Measurements from ENCODE around the gene VKORC1. TPM values are rescaled to one million over a fixed set of nuclear protein-coding genes. Genes with fewer than 3 reads are reported as not detected.

VKORC1 gene
- total and polyA plus RNA-seq, 7 experiments from 2014 or later, result 29.5 to 93.0 (median 44.2) TPM

DNA sequence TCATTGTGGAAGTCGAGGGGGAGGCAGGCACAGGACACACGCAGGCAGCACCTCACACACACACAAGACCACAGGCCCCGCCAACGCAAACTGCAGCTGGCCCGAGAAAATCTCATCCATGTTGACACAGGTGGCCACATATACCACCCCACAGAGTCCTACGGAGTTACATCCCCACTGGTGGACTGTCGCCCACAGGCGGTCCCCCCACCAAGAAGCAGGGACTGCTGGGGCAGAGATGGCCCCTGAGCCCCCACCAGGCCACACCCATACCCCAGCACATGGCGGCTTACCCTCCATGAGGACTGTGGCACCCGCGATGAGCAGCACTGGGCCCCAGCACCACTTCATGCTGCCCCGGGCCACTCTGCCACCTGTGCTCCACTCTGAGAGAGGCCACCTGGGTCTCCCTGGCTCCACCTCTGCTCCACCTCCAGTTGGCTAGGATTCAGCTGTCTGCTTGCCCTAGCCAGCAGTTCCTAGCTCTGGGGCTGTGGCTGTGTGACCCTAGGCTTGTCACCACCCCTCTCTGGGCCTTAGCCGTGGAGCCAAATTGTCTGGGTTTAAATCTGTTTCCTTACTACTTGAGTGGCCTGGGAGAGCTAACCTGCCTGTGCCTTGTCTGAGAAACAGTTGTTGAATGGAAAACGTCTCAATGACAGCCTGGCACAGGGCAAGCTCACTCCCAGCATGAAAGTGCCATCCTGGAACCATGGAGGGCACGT is 6.0 kb downstream of the VKORC1 start, which contains the start of gene PRSS53:
TSS of gene PRSS53 (minus strand) at position 485 of the 725 bp plus-strand sequence. CDS start at position 351, 134 bp downstream.
- Mint-ChIP-seq H3K4me1 (peaks cover 0 to 20% (median 8%) of the 10 kb centered on the region in 7 donors), H3K4me3 (no peak within 1 kb of the TSS), H3K27ac (peak within 1 kb of the TSS in 3 of 9 donors; percentile 32 to 66 (median 65)), H3K9me3 (no peaks in the 10 kb centered on the region), H3K36me3 (peaks cover 0 to 12% (median 0%) of the 10 kb centered on the region in 5 donors), H3K27me3 (no peaks in the 10 kb centered on the region)
- ChIA-PET POLR2A (no interaction called here), CTCF (no interaction called here)
- intact Hi-C loops (cut with micrococcal nuclease), result no loop called here
- DNase-seq (no peak), ATAC-seq (no peak)
- no peaks in the 10 kb centered on the region for H3K9me3 ChIP-seq (ENCODE audit: control insufficient read depth in 2 of 3, low read length in 3 of 3)
- no peak within 1 kb of the TSS for H3K4me3 ChIP-seq (ENCODE audit: low read length)
- H3K27me3 ChIP-seq (ENCODE audit: control insufficient read depth in 2 of 2, insufficient read depth in 2 of 2, low read length in 2 of 2), result no peaks in the 10 kb centered on the region
- H3K4me1 ChIP-seq (ENCODE audit: control insufficient read depth in 2 of 2, insufficient read depth in 2 of 2, low read length in 2 of 2), result peaks cover 0 to 4% of the 10 kb centered on the region in 2 donors
- no peak within 1 kb of the TSS for H3K27ac ChIP-seq (ENCODE audit: low read depth, low read length)
- peaks cover 0 to 61% (median 3%) of the 10 kb centered on the region in 3 experiments for H3K36me3 ChIP-seq (ENCODE audit: control insufficient read depth in 2 of 3, insufficient read depth in 3 of 3, low read length in 3 of 3)

- Mint-ChIP-seq H3K36me3 (peaks cover 0 to 15% (median 0%) of the 10 kb centered on the region in 5 donors), H3K27ac (peak overlapping the region in 1 of 9 donors; percentile 32), H3K4me1 (peaks cover 0 to 15% (median 6%) of the 10 kb centered on the region in 7 donors), H3K9me3 (no peaks in the 10 kb centered on the region), H3K27me3 (no peaks in the 10 kb centered on the region), H3K4me3 (no peak overlapping the region)
- no peak overlapping the region for H3K4me3 ChIP-seq (ENCODE audit: low read length)
- H3K9me3 ChIP-seq (ENCODE audit: control insufficient read depth in 2 of 3, low read length in 3 of 3), result no peaks in the 10 kb centered on the region
- ATAC-seq (no peak), DNase-seq (no peak)
- no peak overlapping the region for H3K27ac ChIP-seq (ENCODE audit: low read depth, low read length)
- no peaks in the 10 kb centered on the region for H3K4me1 ChIP-seq (ENCODE audit: control insufficient read depth in 2 of 2, insufficient read depth in 2 of 2, low read length in 2 of 2)
- intact Hi-C loops (cut with micrococcal nuclease), result no loop called here
- CTCF ChIA-PET, result no interaction called here
- peaks cover 0 to 67% (median 3%) of the 10 kb centered on the region in 3 experiments for H3K36me3 ChIP-seq (ENCODE audit: control insufficient read depth in 2 of 3, insufficient read depth in 3 of 3, low read length in 3 of 3)
- H3K27me3 ChIP-seq (ENCODE audit: control insufficient read depth in 2 of 2, insufficient read depth in 2 of 2, low read length in 2 of 2), result no peaks in the 10 kb centered on the region
- POLR2A ChIA-PET, result no interaction called here
Observed at GRCh38 chr16:31087971-31088370, 6.6 kb downstream of the VKORC1 start.

GRCh38 chr16:31087481-31087880 is 7.1 kb downstream of the VKORC1 start:
- no peak for ATAC-seq

DNA sequence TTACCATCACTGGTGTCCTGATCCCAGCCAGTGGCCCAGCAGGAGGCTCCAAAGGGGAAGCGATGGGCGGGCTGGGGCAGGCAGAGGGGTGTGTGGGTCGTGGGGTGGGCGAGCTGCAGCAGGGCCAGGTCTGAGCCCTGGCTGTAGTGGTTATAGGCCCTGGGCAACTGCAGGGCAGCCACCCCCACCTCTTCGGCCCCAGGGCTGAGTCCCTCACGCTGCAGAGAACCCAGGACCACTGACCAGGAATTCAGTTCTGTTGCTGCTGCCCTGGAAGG is 8.0 kb downstream of the VKORC1 start:
- H3K27me3 ChIP-seq (ENCODE audit: control insufficient read depth in 2 of 2, insufficient read depth in 2 of 2, low read length in 2 of 2), result no peaks in the 10 kb centered on the region

More at GRCh38 chr16:31087481-31087880, 7.1 kb downstream of the VKORC1 start:
- Mint-ChIP-seq H3K27ac (peak overlapping the region in 1 of 9 donors; percentile 76), H3K9me3 (no peaks in the 10 kb centered on the region), H3K36me3 (peaks cover 0 to 16% (median 0%) of the 10 kb centered on the region in 5 donors), H3K4me3 (no peak overlapping the region), H3K27me3 (no peaks in the 10 kb centered on the region), H3K4me1 (peaks cover 0 to 12% (median 2%) of the 10 kb centered on the region in 7 donors)
- no peaks in the 10 kb centered on the region for H3K9me3 ChIP-seq (ENCODE audit: control insufficient read depth in 2 of 3, low read length in 3 of 3)
- POLR2A ChIA-PET, result no interaction called here
- H3K4me3 ChIP-seq (ENCODE audit: low read length), result no peak overlapping the region
- DNase-seq, result no peak
- no peaks in the 10 kb centered on the region for H3K27me3 ChIP-seq (ENCODE audit: control insufficient read depth in 2 of 2, insufficient read depth in 2 of 2, low read length in 2 of 2)
- H3K27ac ChIP-seq (ENCODE audit: low read depth, low read length), result no peak overlapping the region
- H3K4me1 ChIP-seq (ENCODE audit: control insufficient read depth in 2 of 2, insufficient read depth in 2 of 2, low read length in 2 of 2), result no peaks in the 10 kb centered on the region
- CTCF ChIA-PET, result no interaction called here
- H3K36me3 ChIP-seq (ENCODE audit: control insufficient read depth in 2 of 3, insufficient read depth in 3 of 3, low read length in 3 of 3), result peaks cover 0 to 72% (median 3%) of the 10 kb centered on the region in 3 experiments
- intact Hi-C loops (cut with micrococcal nuclease), result no loop called here

DNA sequence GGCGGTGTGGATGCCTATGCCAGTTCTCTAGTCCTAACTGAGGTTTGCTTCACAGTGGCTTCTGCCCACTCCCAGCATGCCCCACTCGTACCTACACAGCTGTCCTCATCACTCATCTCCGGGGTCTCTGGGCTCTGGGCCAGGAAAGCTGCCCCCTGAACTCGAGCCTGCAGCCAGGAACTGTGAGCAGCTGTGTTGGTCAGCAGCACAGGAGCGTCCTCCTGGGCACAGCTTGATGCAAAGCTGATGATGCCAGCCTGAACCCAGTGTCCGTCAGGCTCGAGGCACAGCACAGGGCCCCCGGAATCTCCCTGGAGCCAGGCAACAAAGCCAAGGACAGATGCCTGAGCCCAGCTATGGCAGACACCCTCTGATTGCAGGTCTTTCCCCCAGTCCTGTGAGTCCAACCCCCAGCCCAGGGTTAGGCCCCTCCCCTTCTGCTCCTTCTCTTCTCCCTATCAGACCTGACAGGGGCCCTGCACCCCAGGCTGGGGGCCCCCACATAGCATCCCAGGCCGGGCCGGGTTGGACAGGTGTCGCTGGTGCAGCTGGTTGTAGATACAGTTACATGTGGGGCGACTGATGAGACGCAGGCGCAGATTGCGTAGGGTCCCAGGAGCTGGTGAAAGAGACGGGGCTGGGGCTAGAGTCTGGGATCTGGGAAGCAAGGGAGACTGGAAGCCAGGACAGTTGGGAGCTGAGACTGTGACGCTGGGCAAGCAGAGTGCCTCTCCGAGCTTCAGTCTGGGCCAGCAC is 8.5 kb downstream of the VKORC1 start:
- no peak for ATAC-seq
- H3K4me3 Mint-ChIP-seq, result no peak overlapping the region
- H3K36me3 Mint-ChIP-seq, result peaks cover 0 to 19% (median 0%) of the 10 kb centered on the region in 5 donors
- H3K4me1 ChIP-seq (ENCODE audit: control insufficient read depth in 2 of 2, insufficient read depth in 2 of 2, low read length in 2 of 2), result no peaks in the 10 kb centered on the region
- H3K27ac Mint-ChIP-seq, result peak overlapping the region in 2 of 9 donors; percentile 72 to 85
- peaks cover 0 to 80% (median 3%) of the 10 kb centered on the region in 3 experiments for H3K36me3 ChIP-seq (ENCODE audit: control insufficient read depth in 2 of 3, insufficient read depth in 3 of 3, low read length in 3 of 3)
- ChIA-PET CTCF (no interaction called here), POLR2A (interaction anchor here (1.1 kb wide), 1 partner anchor 13 kb away, joined by 4 read pairs; the partner anchor contains the start of genes ZNF646 and ZNF668)
- no peaks in the 10 kb centered on the region for H3K9me3 ChIP-seq (ENCODE audit: control insufficient read depth in 2 of 3, low read length in 3 of 3)
- peaks cover 5 to 17% (median 10%) of the 10 kb centered on the region in 7 donors for H3K4me1 Mint-ChIP-seq
- no peak overlapping the region for H3K27ac ChIP-seq (ENCODE audit: low read depth, low read length)
- no peak overlapping the region for H3K4me3 ChIP-seq (ENCODE audit: low read length)
- H3K9me3 Mint-ChIP-seq, result no peaks in the 10 kb centered on the region
- intact Hi-C loops (cut with micrococcal nuclease), result no loop called here
- no peak for DNase-seq
- H3K27me3 ChIP-seq (ENCODE audit: control insufficient read depth in 2 of 2, insufficient read depth in 2 of 2, low read length in 2 of 2), result no peaks in the 10 kb centered on the region
- H3K27me3 Mint-ChIP-seq, result no peaks in the 10 kb centered on the region

More for the DNA sequence above, 8.0 kb downstream of the VKORC1 start:
- peaks cover 0 to 80% (median 3%) of the 10 kb centered on the region in 3 experiments for H3K36me3 ChIP-seq (ENCODE audit: control insufficient read depth in 2 of 3, insufficient read depth in 3 of 3, low read length in 3 of 3)
- Mint-ChIP-seq H3K4me3 (no peak overlapping the region), H3K9me3 (no peaks in the 10 kb centered on the region), H3K27ac (peak overlapping the region in 1 of 9 donors; percentile 72), H3K27me3 (no peaks in the 10 kb centered on the region), H3K36me3 (peaks cover 0 to 22% (median 0%) of the 10 kb centered on the region in 5 donors), H3K4me1 (peaks cover 5 to 16% (median 9%) of the 10 kb centered on the region in 7 donors)
- no peak for ATAC-seq
- H3K4me3 ChIP-seq (ENCODE audit: low read length), result no peak overlapping the region
- POLR2A ChIA-PET, result interaction anchor here (1.1 kb wide), 1 partner anchor 13 kb away, joined by 4 read pairs; the partner anchor contains the start of genes ZNF646 and ZNF668
- no peak overlapping the region for H3K27ac ChIP-seq (ENCODE audit: low read depth, low read length)
- no peaks in the 10 kb centered on the region for H3K4me1 ChIP-seq (ENCODE audit: control insufficient read depth in 2 of 2, insufficient read depth in 2 of 2, low read length in 2 of 2)
- CTCF ChIA-PET, result no interaction called here
- no peaks in the 10 kb centered on the region for H3K9me3 ChIP-seq (ENCODE audit: control insufficient read depth in 2 of 3, low read length in 3 of 3)
- DNase-seq, result no peak
- intact Hi-C loops (cut with micrococcal nuclease), result no loop called here

- H3K9me3 ChIP-seq (ENCODE audit: control insufficient read depth in 2 of 3, low read length in 3 of 3), result no peaks in the 10 kb centered on the region
- H3K4me1 ChIP-seq (ENCODE audit: control insufficient read depth in 2 of 2, insufficient read depth in 2 of 2, low read length in 2 of 2), result no peaks in the 10 kb centered on the region
- intact Hi-C loops (cut with micrococcal nuclease), result no loop called here
- H3K36me3 ChIP-seq (ENCODE audit: control insufficient read depth in 2 of 3, insufficient read depth in 3 of 3, low read length in 3 of 3), result peaks cover 0 to 80% (median 0%) of the 10 kb centered on the region in 3 experiments
- ChIA-PET CTCF (interaction anchor here (1.1 kb wide), 1 partner anchor 57 kb away, joined by 4 read pairs; no protein-coding TSS in a partner anchor), POLR2A (interaction anchor here (1.1 to 2.2 kb wide), 2 partner anchors 11 to 12 kb away, joined by 4 to 7 read pairs; partner anchors contain the start of genes ZNF646 and ZNF668)
- Mint-ChIP-seq H3K27me3 (no peaks in the 10 kb centered on the region), H3K36me3 (peaks cover 0 to 13% (median 3%) of the 10 kb centered on the region in 5 donors), H3K4me3 (no peak overlapping the region), H3K9me3 (no peaks in the 10 kb centered on the region), H3K4me1 (peaks cover 5 to 19% (median 13%) of the 10 kb centered on the region in 7 donors), H3K27ac (peak overlapping the region in 2 of 9 donors; percentile 16 to 20)
- H3K27me3 ChIP-seq (ENCODE audit: control insufficient read depth in 2 of 2, insufficient read depth in 2 of 2, low read length in 2 of 2), result no peaks in the 10 kb centered on the region
- H3K4me3 ChIP-seq (ENCODE audit: low read length), result no peak overlapping the region
- ATAC-seq, result no peak
- H3K27ac ChIP-seq (ENCODE audit: low read depth, low read length), result no peak overlapping the region
- no peak for DNase-seq
Observed at GRCh38 chr16:31085411-31085810, 9.2 kb downstream of the VKORC1 start.

Measured in naive thymus-derived CD4-positive, alpha-beta T cell (primary cell).